Esophagus squamous epithelium (tissue), 4 donors: Measurements from ENCODE around the gene IL36A.

Experiments used
- POLR2A ChIP-seq, 4 donors: fragments of 450-650 bp; IDR thresholded peaks; one replicate each; pipeline ENCODE4 v1.6.1; 2017; ENCODE audit warnings: antibody characterized with exemption in 4 of 4, mild to moderate bottlenecking in 4 of 4, moderate library complexity in 3 of 4
- TF ChIP-seq, protein P1 (sequence below), 6 experiments: fragments of 450-650 bp in 4 of 6; fragments of 200-600 bp in 2 of 6; sonication (generic) in 2 of 6; IDR thresholded peaks; one replicate each; pipeline ENCODE4 v1.5.1; 2016 to 2019; ENCODE audit warnings: antibody characterized with exemption in 6 of 6, mild to moderate bottlenecking in 4 of 6, moderate library complexity in 4 of 6

DNA sequence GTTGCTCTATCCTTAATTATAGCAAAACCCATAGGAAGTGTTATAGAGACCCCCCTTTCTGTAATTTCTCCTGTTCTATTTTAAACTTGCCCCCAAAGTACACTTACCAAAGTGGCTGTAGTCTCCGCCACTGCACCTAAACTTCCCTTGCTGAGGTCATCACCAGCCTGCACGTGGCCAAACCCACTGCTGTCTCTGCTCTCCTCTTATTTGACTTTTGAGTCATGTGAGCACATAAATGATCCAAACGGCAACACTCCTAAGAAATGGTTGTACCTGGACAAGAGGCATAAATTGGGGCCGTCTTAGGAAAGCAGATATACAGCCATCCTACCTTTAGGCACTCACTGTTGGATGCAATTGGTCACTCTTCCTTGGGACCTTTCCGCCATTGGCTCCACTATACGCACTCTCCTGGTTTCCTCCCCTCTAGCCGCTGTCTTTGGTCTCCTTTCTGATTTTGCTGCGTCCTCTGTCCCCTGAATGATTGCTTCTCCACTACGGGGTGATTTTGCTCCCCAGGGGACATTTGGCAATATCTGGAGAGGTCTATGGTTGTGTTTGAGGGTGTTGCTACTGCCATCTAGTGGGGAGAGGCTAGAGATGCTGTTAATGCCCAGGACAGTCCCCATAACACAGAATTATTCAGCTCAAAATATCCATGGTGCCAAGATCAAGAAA lies 46.7 kb upstream of the IL36A start:
- TF ChIP-seq POLR2A (IDR thresholded peaks at IDR 0.05), result no peak
- TF ChIP-seq, protein P1, sequence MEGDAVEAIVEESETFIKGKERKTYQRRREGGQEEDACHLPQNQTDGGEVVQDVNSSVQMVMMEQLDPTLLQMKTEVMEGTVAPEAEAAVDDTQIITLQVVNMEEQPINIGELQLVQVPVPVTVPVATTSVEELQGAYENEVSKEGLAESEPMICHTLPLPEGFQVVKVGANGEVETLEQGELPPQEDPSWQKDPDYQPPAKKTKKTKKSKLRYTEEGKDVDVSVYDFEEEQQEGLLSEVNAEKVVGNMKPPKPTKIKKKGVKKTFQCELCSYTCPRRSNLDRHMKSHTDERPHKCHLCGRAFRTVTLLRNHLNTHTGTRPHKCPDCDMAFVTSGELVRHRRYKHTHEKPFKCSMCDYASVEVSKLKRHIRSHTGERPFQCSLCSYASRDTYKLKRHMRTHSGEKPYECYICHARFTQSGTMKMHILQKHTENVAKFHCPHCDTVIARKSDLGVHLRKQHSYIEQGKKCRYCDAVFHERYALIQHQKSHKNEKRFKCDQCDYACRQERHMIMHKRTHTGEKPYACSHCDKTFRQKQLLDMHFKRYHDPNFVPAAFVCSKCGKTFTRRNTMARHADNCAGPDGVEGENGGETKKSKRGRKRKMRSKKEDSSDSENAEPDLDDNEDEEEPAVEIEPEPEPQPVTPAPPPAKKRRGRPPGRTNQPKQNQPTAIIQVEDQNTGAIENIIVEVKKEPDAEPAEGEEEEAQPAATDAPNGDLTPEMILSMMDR (IDR thresholded peaks at IDR 0.05), result peak in 5 of 6 experiments; percentile 62 to 80 (median 65)
